Stimulated activated CD8-positive, alpha-beta memory T cell treated with anti-CD3 and anti-CD28 coated beads, Interleukin-7, amount 100 ng/mL, for 4 hours (primary cell): ENCODE data around the gene ADORA3.

Experiments
- DNase-seq, 2 donors: peaks; one replicate each; pipeline ENCODE4 v3.0.0-alpha.2; 2020; ENCODE audit warnings: low read depth in 2 of 2

The ADORA3 gene

DNA sequence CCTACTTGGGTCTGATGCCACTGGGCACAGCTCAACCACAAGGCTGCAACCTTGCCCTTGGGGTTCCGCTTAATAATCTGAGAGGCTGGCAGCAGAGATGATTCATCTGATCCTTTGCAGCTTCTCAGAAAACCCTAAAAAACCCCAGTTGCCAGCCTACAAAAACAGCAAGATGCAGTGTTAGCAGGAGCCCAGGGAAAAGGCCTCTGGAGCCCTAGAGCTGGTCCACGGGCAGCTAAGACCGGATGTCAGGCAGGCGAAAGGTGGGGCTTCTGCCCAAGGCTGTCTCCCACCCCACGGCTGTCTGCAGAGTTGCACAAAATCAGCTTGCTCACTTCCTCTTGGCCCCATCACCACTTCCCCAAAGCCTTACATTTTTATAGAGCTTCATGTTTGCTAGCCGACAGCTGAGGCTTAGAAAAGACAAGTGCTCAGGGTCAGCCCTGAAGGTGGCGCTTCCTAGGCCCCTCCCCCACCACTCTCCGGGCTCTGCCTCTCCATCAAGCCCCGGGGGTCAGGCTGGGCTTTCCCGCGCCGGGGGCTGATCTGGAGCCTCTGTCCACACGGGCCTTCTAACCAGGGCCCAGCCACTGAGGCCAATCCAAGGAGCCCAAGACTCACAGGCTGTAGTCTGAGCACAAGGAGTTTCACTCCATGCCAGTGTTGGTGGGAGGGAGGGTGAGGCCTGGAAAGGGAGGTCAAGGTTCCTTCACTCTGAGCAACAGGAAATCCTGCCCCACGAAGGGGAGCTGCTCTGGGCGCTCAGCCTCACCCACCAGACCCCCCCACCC lies 4.2 kb upstream of the ADORA3 start:
- peak; percentile 39 to 69 for DNase-seq

GRCh38 chr1:111506561-111506960 lies 3.1 kb upstream of the ADORA3 start:
- no peak for DNase-seq

DNA sequence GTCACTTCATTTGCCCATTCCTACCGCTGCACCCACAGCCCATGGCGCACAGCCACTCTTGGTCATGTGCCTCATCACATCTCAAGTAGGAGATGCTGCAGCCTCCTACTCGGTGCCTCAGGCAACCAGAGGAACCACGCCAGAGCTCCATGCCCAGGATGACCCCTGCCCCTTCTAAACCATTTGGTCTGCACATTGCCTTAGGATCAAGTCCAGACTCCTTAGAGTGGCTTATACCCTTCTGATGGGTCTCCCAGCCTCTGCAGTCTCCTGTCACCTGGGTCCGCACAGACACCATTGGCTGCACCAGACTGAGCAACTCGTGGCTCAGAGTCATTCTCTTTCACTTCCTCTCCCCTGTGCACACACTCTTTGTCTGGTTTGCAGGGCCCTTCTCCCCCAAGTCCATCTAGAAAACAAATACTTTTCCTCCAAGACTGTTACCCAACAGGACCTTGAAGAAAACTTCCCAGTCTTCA lies 2.2 kb upstream of the ADORA3 start:
- no peak for DNase-seq

DNA sequence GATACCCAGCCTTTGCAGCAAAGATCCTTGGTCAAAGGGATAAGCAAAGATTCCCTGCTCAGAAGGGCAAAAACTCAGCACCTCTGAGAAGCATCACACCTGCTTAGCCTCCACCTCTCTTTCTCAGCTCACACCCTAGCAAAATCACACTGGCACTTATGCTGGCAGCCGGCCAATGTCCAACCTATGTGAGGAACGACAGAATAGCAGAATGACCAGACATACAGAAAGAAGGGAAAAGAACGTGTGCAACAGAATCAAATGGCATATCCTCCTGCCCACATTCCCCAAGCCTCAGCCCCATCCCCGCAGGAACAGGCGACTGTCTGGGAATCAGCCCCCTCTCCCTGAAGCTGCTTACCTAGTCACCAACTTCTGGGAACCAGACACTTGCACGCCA lies 664 bp upstream of the ADORA3 start:
- DNase-seq, result no peak

GRCh38 chr1:111501645-111502044 lies 1.8 kb downstream of the ADORA3 start:
- DNase-seq, result no peak

DNA sequence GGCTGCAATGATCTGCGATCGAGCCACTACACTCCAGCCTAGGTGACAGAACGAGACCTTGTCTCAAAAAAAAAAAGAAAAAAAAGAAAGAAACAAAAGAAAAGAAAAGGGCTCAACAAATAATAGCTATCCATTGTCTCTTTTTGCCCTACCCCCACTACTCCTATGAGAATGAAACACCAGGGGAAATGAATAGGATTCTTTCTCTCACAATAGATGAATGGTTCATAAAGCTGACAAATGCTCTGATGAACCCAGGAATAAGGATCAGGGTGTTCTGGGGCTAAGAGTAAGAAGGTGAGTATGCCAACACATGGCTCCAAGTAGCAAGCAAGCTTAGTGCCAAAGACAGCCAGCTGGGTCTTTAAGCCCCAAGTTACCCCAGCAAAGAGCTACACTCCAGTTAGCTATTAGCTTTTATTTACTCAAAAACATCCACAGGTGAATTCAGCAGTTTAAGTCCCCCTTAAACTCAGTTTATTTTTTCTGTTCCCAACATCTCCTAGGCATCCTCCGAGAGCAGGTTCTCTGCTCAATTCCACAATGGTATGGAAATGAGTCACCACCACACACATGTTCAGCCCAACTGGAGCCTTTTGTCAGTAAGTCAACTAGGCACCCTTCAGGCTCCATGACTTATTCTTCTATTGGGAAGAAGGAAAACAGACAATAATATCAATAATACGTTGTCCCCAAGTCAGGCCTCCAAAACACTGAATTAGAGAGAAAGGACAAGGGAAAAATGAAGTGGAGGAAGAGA lies 4.2 kb downstream of the ADORA3 start:
- no peak for DNase-seq

GRCh38 chr1:111497592-111497991 lies 5.8 kb downstream of the ADORA3 start:
- DNase-seq, result no peak

DNA sequence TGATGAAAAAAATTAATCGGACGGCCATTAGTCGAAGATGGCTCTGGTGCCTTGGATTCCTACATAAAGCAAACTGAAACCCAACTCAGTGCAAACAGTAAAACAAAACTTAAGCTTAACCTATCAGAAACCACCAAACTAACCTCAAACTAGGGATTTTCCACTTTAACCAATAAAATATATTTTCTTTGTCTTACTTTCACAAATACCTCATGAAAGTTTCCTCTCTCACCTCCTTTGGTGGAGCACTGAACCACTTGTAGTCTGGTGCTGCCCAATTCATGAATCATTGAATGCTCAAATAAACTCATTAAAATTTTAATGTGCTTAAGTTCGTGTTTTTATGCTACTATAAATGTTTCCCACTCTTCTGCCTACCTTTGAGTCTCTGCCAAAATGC lies 7.0 kb downstream of the ADORA3 start:
- DNase-seq, result no peak

- DNase-seq, result no peak
Observed at GRCh38 chr1:111491070-111491469, 12.4 kb downstream of the ADORA3 start.

- no peak for DNase-seq
Observed at GRCh38 chr1:111490220-111490619, 13.2 kb downstream of the ADORA3 start.

- DNase-seq, result no peak
Observed at GRCh38 chr1:111489604-111490003, 13.8 kb downstream of the ADORA3 start.

GRCh38 chr1:111488669-111489068 lies 14.8 kb downstream of the ADORA3 start:
- DNase-seq, result no peak

GRCh38 chr1:111487133-111487532 lies 16.3 kb downstream of the ADORA3 start:
- DNase-seq, result no peak

DNA sequence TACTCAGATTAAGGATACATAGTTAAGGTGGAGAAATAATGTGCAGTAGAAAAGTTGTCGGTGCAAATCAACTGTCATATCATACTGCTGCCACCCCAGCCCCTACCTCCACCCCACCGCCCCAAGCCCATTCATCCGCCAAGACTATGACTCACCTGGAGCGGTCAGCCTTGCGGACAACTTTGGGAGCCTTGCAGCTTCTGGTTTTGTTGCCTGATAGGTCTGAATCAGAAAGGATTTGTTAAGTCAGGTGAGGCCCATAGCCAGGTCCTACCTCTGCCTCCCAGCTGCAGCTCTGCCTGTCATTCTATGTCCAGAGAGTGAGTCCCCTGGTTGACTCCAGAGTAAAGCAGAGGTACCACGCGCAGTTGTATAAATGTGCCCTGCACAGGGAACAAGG lies 17.0 kb downstream of the ADORA3 start:
- no peak for DNase-seq

GRCh38 chr1:111484391-111485026 lies 18.9 kb downstream of the ADORA3 start:
- no peak for DNase-seq

GRCh38 chr1:111483876-111484275 lies 19.6 kb downstream of the ADORA3 start:
- DNase-seq, result no peak

DNA sequence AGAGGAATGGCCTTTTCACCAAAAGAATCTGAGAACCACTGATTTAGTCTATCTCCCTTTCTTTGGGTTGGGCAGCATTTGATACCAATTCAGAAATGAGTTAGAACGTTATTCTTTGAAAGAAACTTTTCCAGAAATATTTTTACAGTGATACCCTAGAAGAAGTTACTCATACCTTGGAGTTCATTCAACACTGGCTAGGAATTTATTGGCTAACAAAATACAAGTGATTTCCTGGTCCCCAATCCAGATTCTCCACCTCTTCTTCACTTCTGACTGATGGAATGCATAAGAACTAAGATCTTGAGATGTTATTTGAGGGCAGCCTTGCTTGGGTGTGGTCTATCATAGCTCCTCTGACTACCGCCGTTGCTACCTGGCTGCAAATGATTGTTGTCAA lies 20.3 kb downstream of the ADORA3 start:
- DNase-seq, result no peak

DNA sequence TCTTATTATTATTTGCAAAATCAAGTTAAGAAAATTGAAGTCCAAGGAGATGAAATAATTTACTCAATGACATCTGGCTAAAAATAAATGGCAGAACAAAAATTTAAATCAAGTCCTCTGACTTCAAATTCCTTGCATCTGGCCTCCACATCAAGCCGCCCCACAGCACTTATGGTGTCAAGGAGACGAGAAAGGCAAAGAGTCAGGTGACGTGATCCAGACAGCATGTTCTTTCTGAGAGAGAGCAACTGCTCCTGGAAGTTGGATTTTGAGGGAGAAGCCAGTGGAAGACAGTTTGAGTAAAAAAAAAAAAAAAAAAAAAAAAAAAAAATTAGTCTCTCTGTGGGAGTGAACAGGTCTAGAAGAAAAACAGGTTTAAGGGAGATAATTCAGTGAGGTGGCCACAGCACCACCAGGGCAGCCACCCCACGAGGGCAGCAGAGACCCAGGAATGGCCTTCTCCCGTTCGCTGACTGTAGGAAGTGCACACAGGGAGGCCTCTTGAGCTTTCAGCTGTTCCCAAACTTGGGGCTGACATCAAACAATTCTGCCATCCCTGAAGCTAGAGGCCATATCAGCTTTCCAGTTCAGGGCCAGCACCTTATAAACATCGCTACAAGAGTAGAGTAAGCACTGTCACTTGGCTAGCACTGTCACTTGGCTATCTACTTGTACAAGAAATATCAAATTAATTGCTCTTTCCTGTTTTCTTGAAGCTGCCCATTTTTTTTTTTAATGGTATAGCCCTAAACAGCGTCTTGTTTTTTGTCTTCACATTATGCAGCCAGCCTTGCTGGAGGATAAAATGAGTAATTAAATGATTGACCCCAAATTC lies 21.8 kb downstream of the ADORA3 start:
- DNase-seq, result peak; percentile 35 to 37

DNA sequence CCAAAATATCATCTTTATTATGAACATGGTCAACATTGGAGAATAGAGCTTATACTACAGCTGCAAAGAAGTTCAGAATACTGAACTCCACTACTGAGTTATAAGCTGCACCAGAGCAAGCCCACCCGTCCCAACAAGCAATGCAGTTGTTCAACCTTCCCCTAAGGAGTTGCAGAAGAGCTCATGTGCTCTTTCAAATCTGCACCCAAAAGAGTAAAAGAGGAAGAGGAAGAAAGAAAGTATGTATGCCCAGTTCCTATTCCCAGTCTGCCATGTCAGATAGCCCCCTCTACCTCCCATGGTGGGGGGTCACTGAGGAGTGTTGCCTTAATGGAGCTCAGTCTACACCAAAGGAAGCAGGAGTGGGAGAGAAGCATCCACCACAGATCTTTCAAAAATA lies 22.8 kb downstream of the ADORA3 start:
- no peak for DNase-seq

DNA sequence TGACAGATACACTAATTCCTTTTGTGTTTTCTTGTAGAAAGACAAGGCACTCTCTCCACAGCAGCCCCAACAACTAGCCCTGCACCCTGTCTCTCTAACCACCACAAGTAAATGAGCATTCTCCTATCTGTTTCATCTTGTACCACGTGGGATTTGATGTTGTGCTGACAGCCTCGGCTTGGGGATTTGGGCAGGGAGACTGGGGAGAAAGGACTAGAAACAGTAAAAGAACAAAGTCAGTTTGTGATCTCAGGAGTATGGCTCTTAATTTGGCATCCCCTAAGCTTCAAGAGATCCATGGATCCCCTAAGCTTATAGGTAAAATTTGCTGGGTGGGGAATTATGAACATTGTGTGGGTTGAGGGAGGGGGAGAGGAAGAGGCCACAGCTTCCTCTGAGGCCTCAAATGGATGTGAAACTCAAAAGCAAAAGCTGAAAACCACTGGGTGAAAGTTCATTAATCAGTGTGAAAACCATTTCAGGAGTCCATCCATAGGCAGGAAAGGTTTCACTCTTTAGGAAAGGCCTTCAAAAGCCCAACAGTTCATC lies 26.6 kb downstream of the ADORA3 start:
- DNase-seq, result peak; percentile 2 to 17

GRCh38 chr1:111476214-111476613 lies 27.2 kb downstream of the ADORA3 start:
- DNase-seq, result no peak
